ENCODE data around the gene UTF1.

- TF ChIP-seq GATA2 (IDR thresholded peaks at IDR 0.05; ENCODE audit: low read depth, low read length) (no peak), GATA3 (IDR thresholded peaks at IDR 0.05; ENCODE audit: low read depth, low read length) (no peak)
Measured at GRCh38 chr10:133276435-133277201, 46.6 kb downstream of the UTF1 start, which contains the start of gene ADAM8.

All from SH-SY5Y (cell line).